GM18868 (cell line): Measurements from ENCODE around the gene ZNF609.
"Not testable (repeated sequence)": the region's sequence is repeated elsewhere in the genome, so short reads cannot be mapped to it uniquely, and the experiment has no call there.

Source experiments
- ATAC-seq: cut with Tn5 transposase; IDR thresholded peaks from one replicate; pipeline ENCODE4 v1.9.1; 2021; ENCODE audit warnings: mild to moderate bottlenecking, moderate library complexity; ENCODE audit not compliant: unreplicated experiment

The ZNF609 gene

DNA sequence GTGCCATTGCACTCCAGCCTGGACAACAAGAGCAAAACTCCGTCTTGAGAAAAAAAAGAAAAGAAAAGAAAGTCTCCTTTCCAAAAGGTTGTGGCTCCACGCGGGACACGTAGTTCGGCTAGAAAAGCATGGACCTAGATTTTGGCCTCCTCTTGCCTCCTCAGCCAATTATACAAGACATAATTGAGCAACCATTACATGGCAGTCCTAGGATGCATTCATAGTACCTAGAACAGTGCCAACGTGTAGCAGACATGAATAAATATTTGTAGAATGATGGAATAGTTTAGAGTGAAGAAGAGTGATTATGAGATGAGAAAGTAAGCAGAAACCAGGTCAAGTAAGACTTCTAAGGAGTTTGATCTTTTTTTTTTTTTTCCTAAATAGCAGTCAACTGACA lies 112.5 kb downstream of the ZNF609 start:
- ATAC-seq = no peak

DNA sequence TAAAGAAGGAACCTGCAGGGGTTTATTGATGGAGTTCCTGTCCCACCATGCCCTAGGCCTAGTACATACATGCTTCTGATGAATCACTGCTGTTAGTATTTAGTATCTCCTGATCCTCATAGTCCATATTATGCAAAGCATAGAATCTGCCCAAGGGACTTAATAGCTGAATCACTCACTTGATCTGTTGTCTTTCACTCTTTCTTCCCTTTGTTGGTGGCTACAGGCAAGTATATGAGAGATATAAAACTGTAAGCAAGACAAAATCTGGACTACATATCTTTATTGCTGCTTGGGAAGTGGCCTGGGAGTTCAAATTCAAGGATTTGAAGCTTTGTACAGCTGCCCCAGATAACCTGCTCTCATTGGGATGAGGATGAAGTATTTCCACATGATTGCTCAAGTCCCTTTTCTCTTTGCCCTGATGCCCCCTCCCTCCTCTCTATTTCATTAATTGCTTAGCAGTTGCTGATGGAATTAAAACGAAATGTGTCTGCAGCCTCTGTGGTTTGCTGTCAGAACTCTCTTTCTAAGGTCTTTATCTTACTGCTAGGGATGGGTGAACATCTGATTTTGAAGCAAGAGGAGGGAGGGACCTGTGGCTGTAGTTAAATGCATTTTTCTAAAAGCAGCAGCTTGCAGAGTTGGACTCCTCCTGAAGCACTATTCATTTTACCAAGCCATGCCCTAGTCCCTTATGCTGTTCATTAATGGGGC lies 114.1 kb downstream of the ZNF609 start:
- no peak for ATAC-seq

- no peak for ATAC-seq
Measured at GRCh38 chr15:64580696-64581407, 120.5 kb downstream of the ZNF609 start.

- no peak for ATAC-seq
Measured at GRCh38 chr15:64581408-64581761, 121.0 kb downstream of the ZNF609 start.

DNA sequence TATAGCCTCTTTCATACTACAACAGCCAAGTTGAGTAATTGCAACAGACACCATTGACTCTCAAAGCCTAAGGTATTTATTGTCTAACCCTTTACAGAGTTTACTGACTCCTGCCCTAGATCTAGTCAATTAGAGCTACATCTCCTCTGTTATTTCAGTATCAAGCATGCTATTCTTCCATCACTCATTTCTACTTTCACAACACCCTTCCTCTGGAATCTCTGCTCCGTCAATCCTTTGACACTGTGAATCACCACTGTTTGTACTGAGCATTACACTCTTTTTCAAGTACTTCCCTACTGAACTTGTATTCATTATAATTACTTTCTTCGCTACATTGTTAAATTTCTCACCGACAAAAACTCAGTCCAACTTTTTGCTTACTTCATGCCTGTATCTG lies 121.8 kb downstream of the ZNF609 start:
- ATAC-seq = no peak

DNA sequence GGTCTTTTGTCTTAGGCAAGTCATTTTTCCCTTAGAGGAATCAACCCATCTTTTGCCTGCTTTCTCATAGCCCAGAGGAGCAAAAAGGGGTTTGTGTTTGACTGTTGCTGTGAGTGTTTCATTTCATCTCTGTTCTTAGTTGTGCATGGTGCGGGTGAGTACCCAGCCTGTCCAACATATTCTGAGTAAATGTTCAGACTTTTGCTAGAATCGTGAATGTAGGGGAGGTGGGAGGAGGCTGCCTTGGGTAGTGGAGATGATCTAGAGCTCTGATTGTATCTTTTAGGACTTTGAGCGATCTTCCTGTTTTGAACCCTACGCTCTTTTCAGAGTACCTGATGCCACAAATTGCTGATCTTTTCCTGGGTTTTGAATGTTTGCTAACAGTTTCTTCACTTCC lies 123.1 kb downstream of the ZNF609 start:
- no peak for ATAC-seq

DNA sequence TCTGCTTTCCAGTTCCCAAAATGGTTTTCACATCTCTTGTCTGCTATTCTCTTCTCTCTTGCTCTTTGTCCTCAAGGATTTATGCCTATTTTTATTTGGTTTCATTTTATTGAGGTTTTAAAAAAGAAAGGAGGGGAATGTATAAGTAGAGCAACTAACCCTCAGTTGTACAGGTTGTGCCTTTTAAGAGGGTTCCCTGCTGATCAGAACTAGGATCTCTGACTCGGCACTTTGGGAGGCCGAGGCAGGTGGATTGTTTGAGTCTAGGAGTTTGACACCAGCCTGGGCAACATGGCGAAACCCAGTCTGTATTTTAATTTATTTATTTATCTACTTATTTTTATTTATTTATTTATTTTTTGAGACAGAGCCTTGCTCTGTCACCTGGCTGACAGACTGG lies 123.6 kb downstream of the ZNF609 start:
- no peak for ATAC-seq

- no peak for ATAC-seq
Measured at GRCh38 chr15:64586259-64586870, 126.0 kb downstream of the ZNF609 start.

GRCh38 chr15:64586984-64587383 lies 126.6 kb downstream of the ZNF609 start:
- no peak for ATAC-seq

GRCh38 chr15:64589435-64590084 lies 129.2 kb downstream of the ZNF609 start:
- no peak for ATAC-seq

- not testable (repeated sequence) for ATAC-seq
Measured at GRCh38 chr15:64592845-64593244, 132.5 kb downstream of the ZNF609 start.

DNA sequence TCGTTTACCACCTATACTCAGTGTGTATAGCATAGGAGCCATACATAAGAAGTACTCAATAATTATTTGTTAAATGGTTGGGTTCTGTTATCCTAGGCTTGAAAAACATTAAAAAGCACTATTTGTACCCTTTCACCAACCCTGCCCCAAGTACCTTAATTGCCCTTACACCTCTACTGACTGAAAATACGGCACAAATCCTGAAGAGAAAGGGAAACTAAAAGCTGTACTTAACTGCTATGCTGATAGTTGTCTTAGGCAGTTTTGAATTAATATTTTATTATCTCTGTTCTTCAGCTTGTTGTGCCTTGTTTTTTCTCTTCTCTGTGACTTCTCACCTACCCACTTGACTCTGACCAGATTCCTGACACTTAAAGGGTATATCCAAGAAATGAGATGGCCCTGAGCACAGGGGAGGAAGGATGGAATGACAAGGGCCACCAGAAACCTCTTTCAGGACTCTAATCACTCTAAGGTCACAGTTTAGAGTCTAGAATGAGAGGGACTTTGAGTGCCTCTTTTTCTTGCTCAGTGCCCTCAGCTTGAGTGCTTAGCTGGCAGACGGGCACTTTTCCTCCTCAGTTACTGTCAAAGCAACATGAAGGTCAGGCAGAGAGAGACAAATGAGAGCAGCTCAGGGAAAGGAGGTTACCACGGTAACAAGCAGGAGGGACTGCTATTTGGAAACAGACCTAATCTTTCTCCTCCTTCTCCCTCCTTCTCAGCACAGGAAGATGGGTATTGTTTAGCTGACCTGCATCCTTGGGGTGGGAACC lies 136.5 kb downstream of the ZNF609 start:
- no peak for ATAC-seq

DNA sequence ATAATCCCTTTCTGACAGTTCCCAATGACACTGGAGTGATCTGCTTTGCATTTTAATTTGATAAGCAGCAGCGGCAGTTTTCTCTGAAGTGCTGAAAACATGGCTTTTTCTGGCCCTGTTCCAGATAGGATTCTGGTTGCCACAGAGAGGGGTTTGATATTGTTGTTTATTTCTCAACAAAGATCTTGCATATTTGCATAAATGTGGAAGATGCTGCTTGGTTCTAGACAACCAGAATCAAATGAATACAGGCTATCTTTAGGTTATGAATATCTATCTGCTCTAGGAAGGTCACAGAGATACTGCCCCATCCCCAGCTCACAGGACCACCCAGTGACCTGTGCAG lies 137.1 kb downstream of the ZNF609 start:
- ATAC-seq = no peak

DNA sequence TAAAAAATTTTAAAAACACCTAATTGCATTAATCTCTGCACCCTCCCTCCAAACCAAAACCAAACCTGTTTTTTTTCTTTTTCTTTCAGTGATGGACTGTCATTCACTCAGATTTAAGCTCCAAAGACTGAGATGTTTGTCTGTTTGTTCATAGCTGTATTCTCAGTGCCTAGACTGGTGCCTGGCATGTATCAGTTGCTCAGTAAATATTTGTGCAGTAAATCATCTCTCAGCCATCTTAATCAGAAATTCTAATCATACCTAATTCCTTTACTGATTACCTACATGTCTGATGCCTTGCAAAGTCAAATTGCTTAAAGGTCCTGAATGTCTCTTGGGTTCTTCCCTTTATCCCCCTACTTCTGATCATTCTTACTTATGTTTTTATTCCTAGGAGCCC lies 138.8 kb downstream of the ZNF609 start:
- ATAC-seq = no peak

- ATAC-seq = no peak
Measured at GRCh38 chr15:64599716-64600115, 139.3 kb downstream of the ZNF609 start.

- no peak for ATAC-seq
Measured at GRCh38 chr15:64600794-64601193, 140.4 kb downstream of the ZNF609 start.

DNA sequence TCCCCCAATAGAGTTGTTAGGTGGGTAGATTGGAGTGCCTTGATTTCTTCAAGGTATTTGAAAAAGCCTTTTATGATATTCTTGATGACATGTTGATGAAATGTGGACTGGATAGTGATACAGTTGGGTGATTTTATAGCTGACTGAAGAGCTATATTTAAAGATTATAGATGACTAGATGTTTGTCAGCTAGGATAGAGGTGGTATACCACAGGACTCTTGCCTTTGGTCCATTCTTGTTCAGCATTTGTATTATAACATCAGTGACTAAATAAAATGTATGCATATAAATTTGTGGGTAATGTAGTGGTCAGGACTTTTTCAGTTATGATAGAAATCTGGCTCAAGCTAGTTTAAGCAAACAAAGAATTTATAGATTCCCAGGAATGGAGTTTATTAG lies 143.9 kb downstream of the ZNF609 start:
- ATAC-seq = no peak

DNA sequence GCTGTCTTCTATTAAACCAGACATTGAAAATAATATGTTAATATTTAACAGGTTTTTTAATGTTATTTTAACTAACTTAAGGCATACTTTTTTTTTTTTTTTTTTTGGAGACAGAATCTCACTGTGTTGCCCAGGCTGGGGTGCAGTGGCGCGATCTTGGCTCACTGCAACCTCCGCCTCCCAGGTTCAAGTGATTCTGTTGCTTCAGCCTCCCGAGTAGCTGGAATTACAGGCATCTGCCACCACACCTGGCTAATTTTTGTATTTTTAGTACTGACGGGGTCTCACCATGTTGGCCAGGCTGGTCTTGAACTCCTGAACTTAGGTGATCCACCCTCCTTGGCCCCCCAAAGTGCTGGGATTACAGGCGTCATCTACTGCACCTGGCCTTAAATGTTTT lies 147.0 kb downstream of the ZNF609 start:
- not testable (repeated sequence) for ATAC-seq

- ATAC-seq = no peak
Measured at GRCh38 chr15:64610257-64610919, 150.0 kb downstream of the ZNF609 start.

DNA sequence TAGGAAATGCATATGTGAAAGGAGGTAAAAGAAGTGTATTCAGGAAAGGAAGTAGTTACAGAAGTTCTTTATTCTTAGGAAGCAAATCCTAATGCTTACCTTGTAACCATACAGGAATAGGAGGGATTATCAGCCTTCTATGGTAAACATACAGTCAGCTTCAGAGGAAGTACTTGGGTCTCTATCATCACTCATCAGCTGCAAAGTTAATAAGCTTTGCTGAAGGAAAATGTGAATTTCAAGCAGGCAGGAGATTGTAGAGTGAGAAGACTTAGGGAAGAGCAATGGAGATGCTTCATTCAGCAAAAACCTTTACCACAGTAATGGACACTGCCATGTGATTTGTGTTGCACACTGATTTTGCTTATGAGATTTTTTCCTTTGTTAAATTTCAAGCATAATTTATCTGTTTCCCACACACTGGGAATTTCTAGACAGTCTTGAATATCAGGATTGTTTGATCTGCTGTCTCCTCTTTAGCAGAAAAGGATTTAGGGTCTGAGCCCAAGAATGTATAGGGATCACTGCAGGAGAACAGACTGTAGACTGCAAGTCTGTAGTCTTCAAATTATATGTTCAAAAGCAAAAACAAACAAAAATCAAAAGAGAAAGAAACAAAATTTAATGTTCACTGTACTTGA lies 150.8 kb downstream of the ZNF609 start:
- no peak for ATAC-seq
